GM20000 (cell line): ENCODE data around the gene TDP2.
"Not testable (repeated sequence)": the region's sequence is repeated elsewhere in the genome, so short reads cannot be mapped to it uniquely, and the experiment has no call there.

Source experiments
- DNase-seq: peaks from one replicate; pipeline ENCODE4 v3.0.0; 2012; ENCODE audit warnings: low spot score
- TF ChIP-seq, protein P1 (sequence below): IDR thresholded peaks from 2 replicates; pipeline ENCODE4 v1.5.1; 2012; ENCODE audit warnings: mild to moderate bottlenecking, control low read depth; ENCODE audit errors: extremely low read depth, missing control alignments

The TDP2 gene

DNA sequence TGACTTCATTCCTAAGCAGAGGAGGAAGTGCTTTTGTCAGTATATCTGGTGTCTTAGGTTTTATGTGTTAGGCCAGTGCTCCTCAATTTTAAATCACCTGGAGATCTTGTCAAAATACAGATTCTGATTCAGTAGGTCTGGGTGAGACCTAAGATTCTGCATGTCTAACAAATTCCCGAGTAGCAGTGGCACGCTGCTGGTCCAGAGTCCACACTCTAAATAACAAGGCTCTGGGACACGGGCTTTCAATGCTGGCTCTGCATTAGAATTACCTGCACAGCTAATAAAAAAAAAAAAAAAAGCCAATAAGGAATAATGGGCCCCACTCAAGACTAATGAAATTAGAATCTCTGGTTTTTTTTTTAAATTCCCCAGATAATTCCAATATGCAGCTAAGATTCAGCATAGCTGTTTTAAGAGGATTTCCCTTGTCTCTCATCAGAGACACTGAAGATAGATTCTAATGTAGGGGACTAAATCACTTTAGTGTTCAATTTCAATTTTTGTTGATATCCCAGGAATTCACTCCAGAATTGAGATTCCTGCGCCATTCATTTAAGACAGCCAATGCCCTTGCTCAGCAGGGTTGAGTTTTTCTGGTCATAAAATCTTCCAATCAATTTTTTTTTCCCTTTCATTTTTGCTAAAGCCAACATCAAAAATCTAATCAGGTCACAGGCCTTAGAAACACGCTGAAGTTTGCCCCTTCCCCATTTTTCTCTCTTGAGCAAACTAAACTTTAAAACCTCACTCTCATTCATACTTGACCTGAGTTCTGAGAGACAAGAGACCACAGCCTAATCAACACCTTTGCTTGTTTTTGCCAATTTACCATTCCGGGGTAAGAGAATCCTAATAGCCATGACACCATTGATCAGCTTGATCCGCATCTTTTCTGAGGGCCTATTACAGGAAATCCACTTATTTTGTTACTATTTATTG is 2.4 kb downstream of the TDP2 start:
- DNase-seq, result no peak
- TF ChIP-seq, protein P1, sequence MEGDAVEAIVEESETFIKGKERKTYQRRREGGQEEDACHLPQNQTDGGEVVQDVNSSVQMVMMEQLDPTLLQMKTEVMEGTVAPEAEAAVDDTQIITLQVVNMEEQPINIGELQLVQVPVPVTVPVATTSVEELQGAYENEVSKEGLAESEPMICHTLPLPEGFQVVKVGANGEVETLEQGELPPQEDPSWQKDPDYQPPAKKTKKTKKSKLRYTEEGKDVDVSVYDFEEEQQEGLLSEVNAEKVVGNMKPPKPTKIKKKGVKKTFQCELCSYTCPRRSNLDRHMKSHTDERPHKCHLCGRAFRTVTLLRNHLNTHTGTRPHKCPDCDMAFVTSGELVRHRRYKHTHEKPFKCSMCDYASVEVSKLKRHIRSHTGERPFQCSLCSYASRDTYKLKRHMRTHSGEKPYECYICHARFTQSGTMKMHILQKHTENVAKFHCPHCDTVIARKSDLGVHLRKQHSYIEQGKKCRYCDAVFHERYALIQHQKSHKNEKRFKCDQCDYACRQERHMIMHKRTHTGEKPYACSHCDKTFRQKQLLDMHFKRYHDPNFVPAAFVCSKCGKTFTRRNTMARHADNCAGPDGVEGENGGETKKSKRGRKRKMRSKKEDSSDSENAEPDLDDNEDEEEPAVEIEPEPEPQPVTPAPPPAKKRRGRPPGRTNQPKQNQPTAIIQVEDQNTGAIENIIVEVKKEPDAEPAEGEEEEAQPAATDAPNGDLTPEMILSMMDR, result no peak

DNA sequence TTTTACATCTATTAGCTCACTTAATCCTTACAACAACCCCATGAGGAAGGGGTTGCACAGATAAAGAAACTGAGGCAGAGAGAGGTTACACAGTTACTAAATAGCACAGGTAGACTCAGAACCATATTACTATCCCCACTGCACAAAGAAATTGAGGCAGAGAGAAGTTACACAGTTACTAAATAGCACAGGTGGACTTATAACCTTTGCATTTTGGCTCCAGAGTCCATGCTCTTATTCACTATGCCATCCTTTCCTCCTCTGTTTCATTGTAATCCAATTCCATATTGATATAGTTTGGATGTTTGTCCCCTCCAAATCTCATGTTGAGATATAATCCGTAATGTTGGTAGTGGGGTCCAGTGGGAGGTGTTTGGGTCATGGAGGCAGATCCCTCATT is 3.5 kb downstream of the TDP2 start:
- no peak for DNase-seq

DNA sequence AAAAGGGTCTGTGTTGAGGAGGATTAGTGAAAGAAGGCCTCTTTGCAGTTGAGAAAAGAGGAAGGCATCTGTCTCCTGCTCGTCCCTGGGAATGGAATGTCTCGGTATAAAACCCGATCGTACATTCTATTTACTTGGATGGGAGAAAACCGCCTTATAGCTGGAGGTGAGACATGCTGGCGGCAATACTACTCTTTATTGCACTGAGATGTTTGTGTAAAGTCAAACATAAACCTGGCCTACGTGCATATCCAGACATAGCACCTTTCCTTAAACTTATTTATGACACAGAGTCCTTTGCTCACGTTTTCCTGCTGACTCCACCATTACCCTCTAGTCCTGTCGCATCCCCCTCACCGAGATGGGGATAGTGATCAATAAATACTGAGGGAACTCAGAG is 4.5 kb downstream of the TDP2 start:
- DNase-seq, result no peak
- TF ChIP-seq, protein P1, result no peak

More for the DNA sequence above, 3.5 kb downstream of the TDP2 start:
- TF ChIP-seq, protein P1, result no peak

DNA sequence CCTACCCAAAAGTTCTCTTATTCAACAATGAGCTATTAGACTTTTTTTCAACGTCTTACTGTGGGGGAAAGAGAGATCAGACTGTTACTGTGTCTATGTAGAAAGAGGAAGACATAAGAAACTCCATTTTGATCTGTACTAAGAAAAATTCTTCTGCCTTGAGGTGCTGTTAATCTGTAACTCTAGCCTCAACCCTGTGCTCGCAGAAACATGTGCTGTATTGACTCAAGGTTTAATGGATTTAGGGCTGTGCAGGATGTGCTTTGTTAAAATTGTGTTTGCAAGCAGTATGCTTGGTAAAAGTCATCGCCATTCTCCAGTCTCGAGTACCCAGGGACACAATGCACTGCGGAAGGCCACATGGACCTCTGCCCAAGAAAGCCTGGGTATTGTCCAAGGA is 4.9 kb downstream of the TDP2 start:
- not testable (repeated sequence) for DNase-seq

DNA sequence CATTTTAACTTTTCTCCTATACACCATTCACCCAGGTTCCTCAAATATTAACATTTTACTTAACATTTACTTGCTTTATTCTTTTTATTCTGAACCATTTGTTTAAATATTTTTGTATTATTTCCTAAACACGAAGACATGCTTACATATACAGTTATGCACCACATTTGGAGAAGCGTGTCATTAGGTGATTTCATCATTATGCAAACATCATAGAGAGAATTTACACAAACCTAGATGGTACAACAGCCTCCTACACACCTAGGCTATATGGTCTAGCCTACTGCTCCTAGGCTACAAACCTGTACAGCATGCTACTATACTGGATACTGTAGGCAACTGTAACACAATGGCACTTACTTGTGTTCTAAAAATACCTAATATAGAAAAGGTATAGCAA is 6.6 kb downstream of the TDP2 start:
- DNase-seq, result no peak
- TF ChIP-seq, protein P1, result no peak

DNA sequence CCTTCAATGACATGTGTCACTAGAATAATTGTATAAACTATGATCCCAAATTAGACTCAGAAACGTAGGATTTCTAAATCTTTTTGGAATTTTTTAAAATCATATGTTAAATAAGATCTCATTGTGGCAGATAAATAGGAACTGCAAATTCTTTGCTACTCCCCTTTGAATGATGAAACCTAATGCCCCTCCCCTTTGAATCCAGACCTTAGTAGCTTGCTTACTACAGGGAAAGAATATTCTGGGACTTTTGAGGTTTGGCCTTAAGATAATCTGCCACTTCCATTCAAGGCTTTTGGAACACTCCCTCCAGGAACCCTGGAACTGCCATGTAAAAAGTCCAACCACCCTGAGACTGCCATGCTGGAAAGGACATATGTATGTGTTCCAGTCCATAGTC is 7.1 kb downstream of the TDP2 start:
- no peak for DNase-seq
- TF ChIP-seq, protein P1, result no peak

DNA sequence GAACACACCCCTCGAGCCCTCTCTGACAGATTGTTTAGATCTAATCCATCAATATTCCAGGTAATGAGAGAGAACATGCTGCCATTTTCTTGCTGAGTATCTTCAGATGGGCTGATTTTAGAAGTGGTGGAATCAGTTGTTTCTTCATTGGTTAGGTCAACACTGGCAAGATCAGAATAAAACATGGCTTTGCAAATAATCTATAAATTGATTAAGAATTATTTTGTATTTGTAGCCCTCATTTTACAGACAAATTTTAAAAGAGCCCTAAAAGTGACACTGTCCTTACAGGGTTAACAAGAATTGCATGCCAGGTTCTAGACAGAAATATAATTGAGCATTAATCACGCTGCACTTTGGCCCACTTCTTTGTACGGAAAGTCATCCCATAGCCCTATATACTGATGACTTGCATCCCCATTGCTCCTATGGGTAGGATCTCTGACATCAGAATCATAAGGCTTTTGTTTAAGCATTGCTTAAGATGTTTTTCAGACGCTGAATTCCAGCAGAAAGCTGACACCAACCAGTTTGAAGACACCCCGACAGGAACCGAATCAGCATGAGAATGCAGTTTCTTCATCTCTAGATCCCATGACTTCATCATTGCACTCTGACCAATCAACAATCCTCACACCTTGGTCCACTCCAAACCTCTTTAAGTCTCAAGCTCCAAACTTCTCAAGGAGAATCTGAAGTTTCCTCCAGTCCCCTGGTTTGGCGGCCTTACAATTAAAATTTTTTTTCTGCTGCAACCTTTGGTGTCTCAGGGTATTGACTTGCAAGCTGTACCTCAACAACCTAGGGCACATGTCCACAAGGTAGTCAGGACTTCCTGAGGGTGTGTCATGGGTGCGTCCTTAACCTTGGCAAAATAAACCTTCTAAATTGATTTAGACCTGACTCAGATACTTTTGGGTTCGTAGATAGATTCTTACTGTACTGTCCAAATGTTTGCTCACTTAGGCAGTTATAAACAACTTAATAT is 7.8 kb downstream of the TDP2 start:
- TF ChIP-seq, protein P1, result no peak
- no peak for DNase-seq
